Tibial nerve (tissue), 3 donors: ENCODE data around the gene PRDM4.

Experiments
- CTCF ChIP-seq, 5 experiments: fragments of 200-600 bp in 3 of 5; fragments of 450-650 bp in 2 of 5; sonication (generic) in 3 of 5; IDR thresholded peaks; one replicate each; pipeline ENCODE4 v1.5.1; 2016 to 2019; ENCODE audit warnings: antibody characterized with exemption in 5 of 5, mild to moderate bottlenecking in 3 of 5, moderate library complexity in 2 of 5
- POLR2A ChIP-seq, 2 donors: fragments of 450-650 bp; IDR thresholded peaks; one replicate each; pipeline ENCODE4 v1.6.1; 2017; ENCODE audit warnings: antibody characterized with exemption in 2 of 2, mild to moderate bottlenecking in 2 of 2, moderate library complexity in 2 of 2

DNA sequence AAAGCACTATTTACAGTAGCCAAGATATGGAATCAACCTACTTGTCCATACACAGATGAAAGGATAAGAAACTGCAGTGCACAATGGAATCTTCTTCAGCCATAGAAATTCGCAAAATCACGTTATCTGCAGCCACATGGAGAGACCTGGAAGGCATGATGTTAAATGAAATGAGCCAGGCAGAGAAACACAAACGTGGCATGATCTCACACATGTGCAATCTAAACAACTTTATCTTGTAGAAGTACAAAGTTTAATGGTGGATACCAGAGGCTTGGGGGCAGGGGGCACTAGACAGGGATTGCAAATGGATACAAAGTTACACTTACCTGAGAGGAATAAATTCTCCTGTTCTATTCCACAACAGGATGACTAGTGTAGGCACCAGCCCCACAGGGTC, 37.6 kb upstream of the PRDM4 start:
- TF ChIP-seq POLR2A (IDR thresholded peaks at IDR 0.05) (no peak), CTCF (IDR thresholded peaks at IDR 0.05) (no peak)
